GM03348 (cell line): Measurements from ENCODE around the gene SSX2B.
"Not testable (repeated sequence)": the region's sequence is repeated elsewhere in the genome, so short reads cannot be mapped to it uniquely, and the experiment has no call there.

ENCODE experiments used
- DNase-seq: peaks from one replicate; pipeline ENCODE4 v3.0.0; 2012; ENCODE audit warnings: low spot score

SSX2B gene, protein sequence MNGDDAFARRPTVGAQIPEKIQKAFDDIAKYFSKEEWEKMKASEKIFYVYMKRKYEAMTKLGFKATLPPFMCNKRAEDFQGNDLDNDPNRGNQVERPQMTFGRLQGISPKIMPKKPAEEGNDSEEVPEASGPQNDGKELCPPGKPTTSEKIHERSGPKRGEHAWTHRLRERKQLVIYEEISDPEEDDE

DNA sequence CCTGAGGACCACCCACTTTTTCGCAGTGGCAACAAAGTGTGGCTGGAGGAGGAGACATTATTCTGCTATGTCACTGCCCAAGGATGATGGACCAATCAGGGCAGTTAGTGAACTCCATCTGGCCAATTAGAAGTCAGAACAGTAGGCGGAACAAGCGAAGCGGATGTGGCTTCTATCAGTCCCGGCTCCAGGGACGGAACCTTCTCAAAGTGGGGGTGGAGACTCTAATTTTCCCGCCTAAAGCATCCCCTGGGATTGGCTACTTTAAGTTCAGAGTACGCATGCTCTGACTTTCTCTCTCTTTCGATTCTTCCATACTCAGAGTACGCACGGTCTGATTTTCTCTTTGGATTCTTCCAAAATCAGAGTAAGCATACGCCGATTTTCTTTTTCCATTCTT lies at the start of gene SSX2B:
SSX2B (plus strand) TSS at position 301 of the 400 bp plus-strand sequence. CDS start 1,429 bp downstream, outside the sequence.
- not testable (repeated sequence) for DNase-seq

DNA sequence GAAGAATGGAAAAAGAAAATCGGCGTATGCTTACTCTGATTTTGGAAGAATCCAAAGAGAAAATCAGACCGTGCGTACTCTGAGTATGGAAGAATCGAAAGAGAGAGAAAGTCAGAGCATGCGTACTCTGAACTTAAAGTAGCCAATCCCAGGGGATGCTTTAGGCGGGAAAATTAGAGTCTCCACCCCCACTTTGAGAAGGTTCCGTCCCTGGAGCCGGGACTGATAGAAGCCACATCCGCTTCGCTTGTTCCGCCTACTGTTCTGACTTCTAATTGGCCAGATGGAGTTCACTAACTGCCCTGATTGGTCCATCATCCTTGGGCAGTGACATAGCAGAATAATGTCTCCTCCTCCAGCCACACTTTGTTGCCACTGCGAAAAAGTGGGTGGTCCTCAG lies 44.0 kb upstream of the SSX2B start, which contains the start of gene SSX2:
SSX2 (minus strand) TSS at position 101 of the 400 bp plus-strand sequence. CDS start 1,429 bp downstream, outside the sequence.
- DNase-seq, result not testable (repeated sequence)

DNA sequence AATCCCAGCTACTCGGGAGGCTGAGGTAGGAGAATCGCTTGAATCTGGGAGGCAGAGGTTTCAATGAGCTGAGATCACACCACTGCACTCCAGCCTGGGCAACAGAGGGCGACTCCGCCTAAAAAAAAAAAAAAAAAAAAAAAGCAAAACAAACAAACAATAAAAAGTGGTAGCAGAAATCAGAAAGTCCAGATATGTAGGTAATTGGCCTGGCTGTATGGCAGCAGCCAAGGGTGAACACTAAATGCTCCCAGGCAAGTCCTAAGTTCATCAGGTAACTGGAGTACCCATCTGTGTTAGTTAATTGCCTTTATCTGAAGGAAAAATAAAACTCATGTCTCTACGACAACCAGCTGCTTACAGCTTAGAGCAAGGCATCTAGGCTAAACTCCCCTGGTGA lies 14.9 kb downstream of the SSX2B start:
- not testable (repeated sequence) for DNase-seq

DNA sequence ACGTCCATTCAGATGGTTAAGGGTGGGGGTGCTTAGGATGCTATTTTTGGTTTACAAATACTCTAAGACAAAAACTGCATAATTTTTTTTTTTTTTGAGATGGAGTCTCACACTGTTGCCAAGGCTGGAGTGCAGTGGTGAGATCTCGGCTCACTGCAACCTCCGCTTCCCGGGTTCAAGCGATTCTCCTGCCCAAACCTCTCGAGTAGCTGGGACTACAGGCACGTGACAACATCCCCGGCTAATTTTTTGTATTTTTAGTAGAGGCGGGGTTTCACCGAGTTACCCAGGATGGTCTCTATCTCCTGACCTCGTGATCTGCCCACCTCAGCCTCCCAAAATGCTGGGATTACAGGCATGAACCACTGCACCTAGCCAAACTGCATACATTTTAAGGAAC lies 22.5 kb downstream of the SSX2B start:
- DNase-seq, result not testable (repeated sequence)

DNA sequence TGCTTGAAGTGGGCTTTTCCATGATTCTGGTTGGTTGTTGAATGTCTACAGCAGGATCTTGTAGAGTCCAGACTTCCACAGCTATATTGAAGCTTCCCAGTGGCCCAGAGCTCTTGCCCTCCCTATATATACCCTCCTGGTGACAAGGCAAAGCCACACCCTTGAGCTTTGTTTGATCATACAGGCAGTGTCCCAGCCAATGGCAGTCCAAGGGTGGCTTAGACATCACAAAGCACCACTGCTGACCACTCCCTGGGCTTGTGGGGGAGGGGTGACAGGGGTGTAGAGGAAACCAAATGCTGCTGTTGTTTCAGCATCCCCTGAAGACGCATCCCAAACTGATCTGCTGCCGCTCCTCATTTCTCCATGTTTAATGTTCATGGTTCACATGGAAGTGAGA lies 46.3 kb downstream of the SSX2B start, which contains the start of gene SPANXN5:
SPANXN5 (minus strand) TSS at position 101 of the 400 bp plus-strand sequence; CDS start at position 22, 79 bp downstream.
- not testable (repeated sequence) for DNase-seq

DNA sequence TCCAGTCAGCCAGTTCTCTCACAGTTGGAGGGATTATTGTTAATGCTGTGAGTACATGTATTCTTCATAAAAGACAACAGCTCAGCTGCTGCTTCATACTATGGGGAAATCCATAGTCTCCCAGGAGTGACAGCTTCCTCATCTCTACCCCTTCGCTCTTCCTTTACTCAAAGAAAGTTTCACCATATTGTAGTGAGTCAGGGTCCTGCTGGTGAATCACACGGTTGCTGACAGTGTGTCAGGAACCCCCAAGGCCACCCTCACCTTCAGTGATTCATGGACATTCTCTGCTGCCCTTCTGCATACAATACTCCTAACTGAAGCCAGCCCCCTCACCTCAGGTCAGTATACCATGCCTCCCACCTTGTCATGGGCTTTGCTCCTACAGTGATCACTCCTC lies 53.8 kb downstream of the SSX2B start:
- DNase-seq, result not testable (repeated sequence)
